HG02970 (cell line): Measurements from ENCODE around the gene MRM2.

Source experiments
- ATAC-seq: cut with Tn5 transposase; IDR thresholded peaks from one replicate; pipeline ENCODE4 v1.9.1; 2021; ENCODE audit warnings: mild to moderate bottlenecking, moderate library complexity, moderate number of reproducible peaks; ENCODE audit not compliant: unreplicated experiment, low FRiP score

MRM2 gene

DNA sequence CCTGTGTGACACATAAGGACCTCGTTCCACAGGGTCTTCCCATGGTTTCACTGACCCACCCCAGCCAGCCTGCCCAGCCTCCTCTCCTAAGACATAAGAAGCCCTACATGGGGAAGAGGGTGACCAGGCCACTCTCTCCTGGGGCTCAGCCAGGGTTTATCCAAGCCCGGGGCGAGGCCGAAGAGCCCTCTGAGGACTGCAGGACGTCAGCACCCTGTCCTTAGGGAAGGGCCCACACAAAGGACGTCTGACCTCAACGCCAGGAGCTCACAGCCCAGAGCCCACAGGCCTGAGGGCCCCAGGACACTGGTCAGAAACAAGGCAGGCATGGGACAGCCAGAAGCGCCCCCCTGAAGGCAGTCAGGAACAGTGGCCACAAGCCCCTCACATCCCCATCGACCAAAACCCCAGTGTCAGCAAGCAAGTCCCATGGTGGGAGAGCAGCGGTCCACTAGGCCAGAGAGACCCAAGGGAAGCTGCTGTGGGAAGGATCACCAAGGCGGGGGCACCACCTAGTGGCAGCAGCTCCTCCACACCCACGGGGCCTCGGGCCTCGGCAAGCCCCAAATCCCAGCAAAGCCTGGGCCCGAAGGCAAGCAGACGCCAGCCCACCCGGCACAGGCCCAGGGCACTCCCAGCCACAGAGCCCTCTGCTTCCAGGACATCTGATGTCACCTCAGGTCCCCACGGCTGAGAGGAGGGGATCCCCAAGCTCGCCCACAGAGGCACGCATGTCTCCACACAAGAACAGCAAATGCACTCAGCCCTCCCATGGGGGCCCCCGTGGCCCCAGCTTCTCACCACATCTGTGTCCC is 32.7 kb downstream of the MRM2 start:
- no peak for ATAC-seq

- no peak for ATAC-seq
These were observed 33.3 kb downstream of the MRM2 start for GRCh38 chr7:2208712-2209111.

GRCh38 chr7:2205036-2205780 is 36.8 kb downstream of the MRM2 start:
- ATAC-seq = no peak

DNA sequence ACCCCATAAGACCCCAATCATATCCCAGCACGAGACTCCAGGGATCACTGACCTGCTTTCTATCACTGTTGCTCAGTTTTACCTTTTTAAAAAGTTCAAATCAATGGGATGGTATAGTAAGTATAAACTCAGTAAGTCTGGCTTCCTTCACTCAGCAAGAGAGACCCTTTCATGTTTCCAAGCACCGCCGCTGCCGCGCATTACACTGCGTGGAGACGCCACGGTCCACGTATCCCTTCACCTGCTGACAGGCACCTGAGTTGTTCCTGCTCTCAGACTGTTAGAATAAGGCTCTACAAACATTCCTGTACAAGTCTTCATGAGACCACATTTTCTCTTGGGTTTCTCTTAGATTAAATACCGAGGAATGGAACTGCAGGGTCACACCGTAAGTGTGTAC is 37.6 kb downstream of the MRM2 start:
- no peak for ATAC-seq

GRCh38 chr7:2203766-2204300 is 38.2 kb downstream of the MRM2 start:
- no peak for ATAC-seq

DNA sequence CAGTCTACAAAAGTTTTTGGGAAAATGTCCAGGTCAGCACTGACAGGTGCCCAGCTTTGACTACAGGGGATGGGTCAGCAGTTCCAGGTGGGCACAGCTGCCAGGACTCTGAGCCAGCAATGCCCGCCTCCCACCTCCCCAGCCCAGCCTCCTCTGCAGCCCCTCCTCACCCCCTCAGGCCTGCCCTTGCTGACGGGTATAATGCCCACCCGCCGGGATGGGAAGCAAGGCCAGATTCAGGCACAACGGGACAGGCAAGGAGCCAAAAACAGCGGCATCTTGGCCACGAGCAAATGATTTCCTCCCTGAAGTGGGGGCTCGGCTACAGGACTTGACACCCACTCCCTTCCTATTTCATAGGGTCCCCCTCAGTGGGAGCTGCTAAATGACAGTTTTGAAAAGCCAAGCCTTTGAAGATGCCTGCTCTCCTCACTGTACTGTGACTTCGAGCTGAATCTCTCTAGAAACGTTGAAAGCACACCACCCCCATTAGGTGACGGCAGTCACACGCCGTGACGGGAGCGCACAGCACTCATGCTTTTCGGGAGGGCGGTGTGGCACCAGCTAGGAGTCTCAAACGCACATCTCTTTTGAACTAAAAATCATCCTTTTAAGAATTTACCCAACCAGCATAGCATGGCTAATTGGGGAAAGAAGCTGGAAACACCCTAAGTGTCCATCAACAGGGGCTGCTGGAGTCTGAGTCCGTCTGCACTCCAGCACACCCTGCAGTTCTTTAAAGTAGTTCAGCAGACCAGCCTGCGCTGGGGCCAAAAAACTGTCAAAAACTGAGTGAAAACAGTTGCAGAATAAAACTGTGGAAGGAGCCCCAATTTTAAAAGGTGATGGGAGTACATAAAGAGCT is 38.9 kb downstream of the MRM2 start:
- ATAC-seq = no peak

GRCh38 chr7:2202361-2202761 is 39.6 kb downstream of the MRM2 start:
- ATAC-seq = no peak

DNA sequence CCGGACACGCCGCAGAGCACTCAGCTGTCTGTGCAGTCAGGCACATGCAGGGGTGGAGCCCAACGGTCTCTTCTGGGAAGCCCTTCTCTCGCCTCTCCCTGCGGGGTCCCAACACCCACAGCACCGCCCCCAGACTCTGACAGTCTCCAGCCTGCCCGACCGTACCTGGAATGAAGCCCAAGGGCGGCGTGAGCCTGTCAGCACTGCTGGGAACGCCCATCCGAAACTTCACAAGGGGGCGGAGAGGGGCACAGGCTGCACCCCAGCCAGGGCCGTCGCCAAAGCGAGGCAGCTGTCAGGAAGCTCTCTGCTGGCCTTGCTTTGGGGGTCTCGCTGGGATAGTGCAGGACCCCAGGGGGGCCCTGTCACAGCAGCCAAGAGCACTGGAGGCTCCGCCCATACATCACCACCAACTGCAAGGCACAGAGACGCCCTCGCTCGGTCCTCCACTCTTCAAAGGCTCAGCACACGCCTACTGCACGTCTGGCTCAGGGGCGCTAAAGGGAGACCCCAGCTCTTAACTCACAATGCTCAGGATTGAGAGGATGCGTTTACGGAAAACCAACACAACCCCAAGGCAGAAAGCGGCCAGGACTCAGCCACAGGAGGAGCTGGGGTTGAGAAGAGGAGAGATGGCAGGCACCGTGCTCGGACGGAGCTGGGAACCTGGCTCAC is 40.2 kb downstream of the MRM2 start:
- ATAC-seq = no peak

DNA sequence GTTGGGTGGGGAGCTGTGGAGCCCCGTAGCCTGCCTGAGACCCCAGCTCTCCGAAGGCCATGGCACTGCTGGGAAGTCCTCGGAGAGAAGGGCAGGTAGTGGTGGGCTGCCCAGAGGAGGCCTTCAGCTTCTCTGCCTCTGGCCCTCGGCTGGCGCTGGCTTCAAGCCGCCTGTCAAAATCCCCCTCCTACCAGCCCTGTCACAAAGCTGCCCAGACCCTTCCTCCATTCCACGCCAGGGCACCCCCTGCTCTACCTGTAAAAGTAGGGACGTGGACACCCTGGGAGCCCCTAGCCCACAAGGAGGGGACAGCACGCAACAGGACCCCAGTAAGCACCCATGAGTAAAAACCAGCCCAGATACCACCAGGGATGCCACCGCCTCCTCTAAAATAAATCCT is 40.9 kb downstream of the MRM2 start:
- no peak for ATAC-seq

- no peak for ATAC-seq
These were observed 41.4 kb downstream of the MRM2 start for GRCh38 chr7:2200584-2200980.

- ATAC-seq = no peak
These were observed 41.9 kb downstream of the MRM2 start for GRCh38 chr7:2199956-2200583.

- ATAC-seq = no peak
These were observed 42.5 kb downstream of the MRM2 start for GRCh38 chr7:2199528-2199927.

DNA sequence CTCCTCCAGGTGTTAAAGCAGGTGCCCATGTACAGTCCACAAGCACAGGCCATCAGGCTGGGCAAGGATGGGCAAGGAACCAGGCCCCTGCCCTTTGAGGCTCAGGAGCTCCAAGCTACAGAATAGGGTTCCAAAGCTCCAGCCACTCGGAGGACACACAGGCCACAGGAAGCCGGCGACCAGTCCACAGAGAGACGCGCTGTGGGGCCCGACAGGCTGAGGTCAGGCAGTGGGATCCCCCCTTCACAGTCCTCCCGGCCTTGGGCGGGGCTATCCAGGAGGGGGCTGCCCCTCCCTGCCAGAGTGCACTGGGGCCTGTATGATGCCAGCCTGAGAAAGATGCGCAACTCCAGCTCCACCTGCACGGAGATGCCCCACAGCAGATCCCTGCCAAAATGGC is 43.2 kb downstream of the MRM2 start:
- ATAC-seq = no peak

DNA sequence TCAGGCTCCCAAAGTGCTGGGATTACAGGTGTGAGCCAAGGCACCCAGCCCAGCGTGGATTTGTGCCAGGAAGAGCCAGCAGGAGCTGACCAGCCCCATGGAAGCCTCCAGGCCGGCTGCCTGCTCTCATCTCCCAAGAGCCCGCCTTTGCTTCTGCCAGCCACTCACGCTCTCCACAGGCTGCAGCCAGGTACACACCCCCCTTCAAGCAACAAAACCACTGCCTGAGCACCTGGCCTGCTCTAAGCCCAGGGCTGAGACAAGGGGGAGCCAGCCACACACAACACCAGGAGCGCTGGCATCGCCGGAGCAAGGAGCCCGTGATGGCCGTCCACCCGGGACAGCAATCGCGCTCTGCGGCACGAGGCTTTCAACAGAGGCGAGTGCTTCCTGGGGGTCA is 43.8 kb downstream of the MRM2 start:
- no peak for ATAC-seq

- ATAC-seq = no peak
These were observed 44.4 kb downstream of the MRM2 start for GRCh38 chr7:2197436-2198155.

DNA sequence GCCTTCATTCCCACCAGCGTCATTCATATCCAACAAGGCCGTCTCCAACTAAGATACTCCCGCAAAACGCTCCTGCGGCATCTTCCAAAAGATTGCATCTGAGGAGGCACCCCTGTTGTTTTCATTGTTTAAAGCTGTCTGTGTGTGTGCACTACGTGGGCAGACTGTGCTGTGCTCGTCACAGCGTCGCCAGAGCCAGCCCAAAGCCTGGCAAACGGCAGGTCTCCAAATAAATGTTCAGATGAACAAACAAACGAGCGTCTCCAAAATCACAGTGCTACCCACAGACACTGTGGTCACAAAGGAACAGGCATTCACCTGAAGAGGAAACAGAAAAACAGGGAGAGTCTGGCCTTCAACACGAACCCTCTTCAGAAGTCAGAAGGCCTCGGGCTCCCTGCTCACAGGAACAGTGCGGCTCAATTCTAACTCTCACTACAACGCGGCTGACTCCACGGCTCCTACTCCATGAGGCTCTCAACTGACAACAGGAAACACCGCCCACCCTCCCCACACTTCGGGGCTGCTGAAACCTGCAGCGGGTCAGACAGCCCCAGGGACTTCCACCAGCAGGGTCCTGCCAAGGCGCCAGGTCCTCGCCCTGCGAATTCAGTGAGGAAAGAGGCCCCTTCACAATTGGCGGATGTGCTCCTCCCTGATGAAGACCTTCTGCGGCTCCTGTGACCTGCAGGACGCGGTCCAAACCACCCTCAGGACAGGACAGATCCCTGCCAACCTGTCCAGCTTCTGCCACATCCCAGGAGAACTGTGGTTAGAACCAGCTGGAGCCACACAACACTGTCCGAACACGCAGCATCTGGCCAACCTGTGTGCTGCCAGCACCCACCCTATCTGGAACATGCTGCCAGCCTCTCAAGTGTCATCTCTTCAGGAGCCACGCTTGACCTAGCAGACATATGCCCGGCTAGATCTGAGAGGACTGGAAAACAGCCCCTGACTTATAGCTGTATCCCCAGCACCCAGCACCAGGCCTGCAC is 45.3 kb downstream of the MRM2 start:
- ATAC-seq = no peak

DNA sequence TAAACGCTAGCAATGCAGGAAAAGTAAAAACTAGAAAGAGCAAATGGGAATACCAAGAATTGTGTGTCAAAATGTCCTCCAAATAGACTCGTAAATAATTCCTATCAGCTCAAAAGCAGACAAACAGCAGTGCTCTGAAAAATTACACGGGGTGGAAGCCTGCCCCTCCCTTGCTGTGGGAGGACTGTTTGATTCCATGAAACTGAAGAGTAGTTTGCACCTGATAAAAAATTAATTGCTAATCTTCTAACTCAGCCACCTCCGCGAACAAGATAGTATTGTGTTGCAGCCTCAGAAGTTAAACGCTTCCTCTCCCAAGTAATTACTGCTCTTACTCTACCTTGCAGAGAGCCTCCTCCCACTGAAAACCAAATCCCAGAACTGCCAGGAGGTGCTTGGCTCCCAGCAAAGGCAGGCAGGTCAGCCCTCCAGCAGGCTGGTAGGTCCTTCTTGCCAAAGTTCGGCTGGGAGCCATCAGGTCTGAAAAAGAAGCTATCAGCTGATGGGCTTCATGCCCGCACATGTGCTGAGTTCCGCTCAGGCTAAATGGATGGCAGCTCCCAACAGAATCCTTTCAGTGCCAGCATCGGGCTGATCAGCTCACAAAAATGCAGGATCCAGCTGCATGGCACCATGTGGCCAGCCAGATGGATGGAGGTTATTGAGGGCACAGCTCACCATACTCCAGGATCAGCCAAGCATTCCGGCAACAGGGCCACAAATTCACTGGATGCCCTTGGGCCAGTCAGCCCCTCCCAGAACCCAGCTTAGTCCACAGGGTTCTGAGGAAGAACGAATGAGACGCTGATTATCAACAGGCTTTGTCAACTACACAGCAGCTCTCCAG is 46.4 kb downstream of the MRM2 start:
- ATAC-seq = no peak
